Measurements from ENCODE around the gene CXCR5. TPM values are rescaled to one million over a fixed set of nuclear protein-coding genes. Genes with fewer than 3 reads are reported as not detected.

CXCR5 gene
- total RNA-seq, 4 donors from 2014 or later, result 0.17 TPM; not detected in 3

- intact Hi-C loops (cut with DNase I), result no loop called here
- H3K27ac ChIP-seq (replicated peaks in 1 of 4), result no peak overlapping the region
- no peak overlapping the region for H3K4me3 ChIP-seq
- no peak for TF ChIP-seq POLR2A (IDR thresholded peaks at IDR 0.05; ENCODE audit: low read depth)
- 85% methylated on average over 3 of the region's 3 CpGs for WGBS
- H3K36me3 ChIP-seq, result no peaks in the 10 kb centered on the region
- H3K27me3 ChIP-seq, result no peaks in the 10 kb centered on the region
- peaks cover 0 to 17% (median 14%) of the 10 kb centered on the region in 4 donors for H3K4me1 ChIP-seq
- no peaks in the 10 kb centered on the region for H3K9me3 ChIP-seq
- DNase-seq (ENCODE audit: extremely low spot score), result no peak
Measured at GRCh38 chr11:118846181-118846935, 37.3 kb upstream of the CXCR5 start.

DNA sequence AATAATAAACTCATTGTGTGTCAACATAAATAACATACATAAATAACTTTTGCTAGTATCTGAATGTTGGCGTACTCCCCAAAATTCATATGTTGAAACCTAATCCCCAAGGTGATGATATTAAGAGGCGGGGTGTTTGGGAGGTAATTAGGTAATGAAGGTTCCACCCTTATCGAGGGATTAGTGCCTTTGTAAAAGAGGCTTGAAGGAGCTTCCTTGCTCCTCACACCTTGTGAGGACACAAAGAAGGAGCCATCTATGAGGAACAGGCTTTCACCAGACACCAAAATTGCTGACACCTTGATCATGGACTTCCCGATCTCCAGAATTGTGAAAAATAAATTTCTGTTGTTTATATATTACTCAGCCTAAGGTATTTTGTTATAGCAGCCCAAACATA, 33.9 kb upstream of the CXCR5 start:
- no peak for DNase-seq (ENCODE audit: extremely low spot score)
- TF ChIP-seq, protein P1, sequence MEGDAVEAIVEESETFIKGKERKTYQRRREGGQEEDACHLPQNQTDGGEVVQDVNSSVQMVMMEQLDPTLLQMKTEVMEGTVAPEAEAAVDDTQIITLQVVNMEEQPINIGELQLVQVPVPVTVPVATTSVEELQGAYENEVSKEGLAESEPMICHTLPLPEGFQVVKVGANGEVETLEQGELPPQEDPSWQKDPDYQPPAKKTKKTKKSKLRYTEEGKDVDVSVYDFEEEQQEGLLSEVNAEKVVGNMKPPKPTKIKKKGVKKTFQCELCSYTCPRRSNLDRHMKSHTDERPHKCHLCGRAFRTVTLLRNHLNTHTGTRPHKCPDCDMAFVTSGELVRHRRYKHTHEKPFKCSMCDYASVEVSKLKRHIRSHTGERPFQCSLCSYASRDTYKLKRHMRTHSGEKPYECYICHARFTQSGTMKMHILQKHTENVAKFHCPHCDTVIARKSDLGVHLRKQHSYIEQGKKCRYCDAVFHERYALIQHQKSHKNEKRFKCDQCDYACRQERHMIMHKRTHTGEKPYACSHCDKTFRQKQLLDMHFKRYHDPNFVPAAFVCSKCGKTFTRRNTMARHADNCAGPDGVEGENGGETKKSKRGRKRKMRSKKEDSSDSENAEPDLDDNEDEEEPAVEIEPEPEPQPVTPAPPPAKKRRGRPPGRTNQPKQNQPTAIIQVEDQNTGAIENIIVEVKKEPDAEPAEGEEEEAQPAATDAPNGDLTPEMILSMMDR (IDR thresholded peaks at IDR 0.05), result no peak
- TF ChIP-seq EP300 (IDR thresholded peaks at IDR 0.05) (no peak), POLR2A (IDR thresholded peaks at IDR 0.05; ENCODE audit: low read depth) (no peak), POLR2AphosphoS5 (IDR thresholded peaks at IDR 0.05) (no peak)
- H3K36me3 ChIP-seq, result no peaks in the 10 kb centered on the region
- H3K27ac ChIP-seq (replicated peaks in 1 of 4), result no peak overlapping the region
- H3K9me3 ChIP-seq, result no peaks in the 10 kb centered on the region
- H3K4me3 ChIP-seq, result no peak overlapping the region
- H3K4me1 ChIP-seq, result no peaks in the 10 kb centered on the region
- H3K27me3 ChIP-seq, result no peaks in the 10 kb centered on the region
- intact Hi-C loops (cut with DNase I), result no loop called here
- 89% methylated on average over 4 of the region's 4 CpGs for WGBS

DNA sequence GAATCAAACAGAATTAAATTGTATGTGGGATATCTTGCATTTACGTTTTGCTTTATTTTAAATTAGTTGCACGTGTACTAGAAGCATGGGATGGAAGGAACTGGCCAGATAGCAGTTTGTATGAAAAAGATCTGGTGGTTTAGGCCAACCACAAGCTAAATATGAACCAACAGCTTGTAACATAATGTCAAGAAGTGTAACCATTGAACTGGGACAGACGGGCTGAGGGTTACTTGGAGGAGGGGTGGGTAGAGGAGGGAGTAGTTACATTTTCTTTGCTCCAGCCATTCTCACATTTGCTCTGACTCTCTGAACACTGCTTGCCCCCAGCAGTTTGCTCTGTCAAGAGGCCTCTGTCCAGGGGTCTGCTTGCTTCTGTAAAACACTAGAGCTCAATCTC, 31.7 kb upstream of the CXCR5 start:
- Histone ChIP-seq H3K4me3 (no peak overlapping the region), H3K27me3 (no peaks in the 10 kb centered on the region), H3K36me3 (no peaks in the 10 kb centered on the region), H3K27ac (replicated peaks in 1 of 4) (no peak overlapping the region), H3K9me3 (no peaks in the 10 kb centered on the region), H3K4me1 (no peaks in the 10 kb centered on the region)
- intact Hi-C loops (cut with DNase I), result no loop called here
- TF ChIP-seq EP300 (IDR thresholded peaks at IDR 0.05) (no peak), POLR2AphosphoS5 (IDR thresholded peaks at IDR 0.05) (no peak), POLR2A (IDR thresholded peaks at IDR 0.05; ENCODE audit: low read depth) (no peak)
- TF ChIP-seq, protein P1 (IDR thresholded peaks at IDR 0.05), result no peak
- DNase-seq (ENCODE audit: extremely low spot score), result no peak
- 62% methylated on average over 3 of the region's 3 CpGs for WGBS

- H3K4me1 ChIP-seq, result no peaks in the 10 kb centered on the region
- no peak for TF ChIP-seq EP300 (IDR thresholded peaks at IDR 0.05)
- no peak for TF ChIP-seq POLR2AphosphoS5 (IDR thresholded peaks at IDR 0.05)
- TF ChIP-seq, protein P1 (IDR thresholded peaks at IDR 0.05), result no peak
- TF ChIP-seq POLR2A (IDR thresholded peaks at IDR 0.05; ENCODE audit: low read depth), result no peak
- intact Hi-C loops (cut with DNase I), result no loop called here
- H3K27me3 ChIP-seq, result no peaks in the 10 kb centered on the region
- no peak overlapping the region for H3K4me3 ChIP-seq
- H3K9me3 ChIP-seq, result no peaks in the 10 kb centered on the region
- WGBS, result 93% methylated on average over 11 of the region's 12 CpGs
- no peak for DNase-seq (ENCODE audit: extremely low spot score)
- no peak overlapping the region for H3K27ac ChIP-seq (replicated peaks in 1 of 4)
- no peaks in the 10 kb centered on the region for H3K36me3 ChIP-seq
Measured at GRCh38 chr11:118853678-118854077, 30.0 kb upstream of the CXCR5 start.

DNA sequence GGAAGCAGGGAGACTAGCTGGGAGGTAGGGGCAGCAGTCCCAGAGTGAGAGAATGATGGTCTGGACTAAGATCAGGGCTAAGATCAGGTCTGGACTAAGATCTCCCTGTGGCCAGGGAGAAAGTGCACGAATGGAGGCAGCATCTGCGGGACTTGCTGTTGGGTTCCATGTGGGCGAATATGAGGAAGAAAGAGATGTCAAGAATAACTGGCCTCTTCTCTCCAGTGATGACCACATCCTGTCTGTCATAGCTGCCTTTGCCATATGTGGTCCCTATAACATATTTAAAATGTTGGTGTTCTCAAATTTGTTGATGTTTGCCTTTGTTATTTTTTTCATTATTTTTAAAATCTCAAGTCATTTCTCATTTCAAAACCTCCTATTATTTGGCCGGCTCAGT, 27.4 kb upstream of the CXCR5 start:
- Histone ChIP-seq H3K27me3 (no peaks in the 10 kb centered on the region), H3K27ac (replicated peaks in 1 of 4) (no peak overlapping the region), H3K36me3 (no peaks in the 10 kb centered on the region), H3K4me1 (no peaks in the 10 kb centered on the region), H3K4me3 (no peak overlapping the region), H3K9me3 (no peaks in the 10 kb centered on the region)
- WGBS, result 79% methylated on average over 4 of the region's 4 CpGs
- no peak for DNase-seq (ENCODE audit: extremely low spot score)
- intact Hi-C loops (cut with DNase I), result no loop called here
- TF ChIP-seq POLR2A (IDR thresholded peaks at IDR 0.05; ENCODE audit: low read depth) (no peak), POLR2AphosphoS5 (IDR thresholded peaks at IDR 0.05) (no peak), EP300 (IDR thresholded peaks at IDR 0.05) (no peak)
- TF ChIP-seq, protein P1 (IDR thresholded peaks at IDR 0.05), result no peak

Data from esophagus muscularis mucosa (tissue), 4 donors.